ENCODE results near the gene RPS6KA2.
A peak's percentile ranks its signal among the peaks of the same experiment; 100 is the strongest.

RPS6KA2 gene

DNA sequence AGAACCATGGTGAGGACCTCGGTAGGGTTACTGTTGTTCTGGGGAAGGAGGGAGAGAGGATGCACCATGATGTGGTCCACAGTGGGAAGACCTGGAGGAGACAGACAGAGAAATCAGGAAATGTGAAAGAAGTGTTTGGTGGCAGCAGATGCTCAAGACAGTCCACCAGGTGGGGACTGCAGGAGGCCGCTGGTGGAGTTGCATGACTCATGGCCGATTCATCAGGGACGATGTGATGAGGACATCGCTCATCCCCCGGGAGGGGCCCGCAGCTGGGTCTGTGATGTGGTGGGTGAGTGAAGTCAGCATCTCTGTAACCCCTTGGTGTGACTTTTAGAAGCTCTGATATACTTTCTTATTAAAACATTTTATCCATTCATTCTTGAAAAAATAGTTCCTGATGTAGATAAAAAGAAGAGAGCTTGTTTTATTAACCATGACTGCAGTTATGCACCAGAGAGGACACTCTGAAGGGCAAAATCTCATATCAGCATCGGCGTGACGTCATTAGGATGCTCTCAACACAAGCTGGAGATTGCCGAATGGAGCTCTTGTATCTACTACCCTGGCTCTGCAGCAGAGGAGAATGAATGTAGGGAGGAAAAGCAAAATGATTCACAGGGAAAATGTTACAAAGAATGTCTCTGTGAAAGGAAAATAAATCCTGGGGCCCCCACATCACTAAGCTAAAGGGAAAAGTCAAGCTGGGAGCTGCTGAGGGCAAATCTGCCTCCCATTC, 111.8 kb downstream of the RPS6KA2 start:
- H3K4me3 ChIP-seq (ENCODE audit: low read length) = no peak overlapping the region
- TF ChIP-seq, protein P1, sequence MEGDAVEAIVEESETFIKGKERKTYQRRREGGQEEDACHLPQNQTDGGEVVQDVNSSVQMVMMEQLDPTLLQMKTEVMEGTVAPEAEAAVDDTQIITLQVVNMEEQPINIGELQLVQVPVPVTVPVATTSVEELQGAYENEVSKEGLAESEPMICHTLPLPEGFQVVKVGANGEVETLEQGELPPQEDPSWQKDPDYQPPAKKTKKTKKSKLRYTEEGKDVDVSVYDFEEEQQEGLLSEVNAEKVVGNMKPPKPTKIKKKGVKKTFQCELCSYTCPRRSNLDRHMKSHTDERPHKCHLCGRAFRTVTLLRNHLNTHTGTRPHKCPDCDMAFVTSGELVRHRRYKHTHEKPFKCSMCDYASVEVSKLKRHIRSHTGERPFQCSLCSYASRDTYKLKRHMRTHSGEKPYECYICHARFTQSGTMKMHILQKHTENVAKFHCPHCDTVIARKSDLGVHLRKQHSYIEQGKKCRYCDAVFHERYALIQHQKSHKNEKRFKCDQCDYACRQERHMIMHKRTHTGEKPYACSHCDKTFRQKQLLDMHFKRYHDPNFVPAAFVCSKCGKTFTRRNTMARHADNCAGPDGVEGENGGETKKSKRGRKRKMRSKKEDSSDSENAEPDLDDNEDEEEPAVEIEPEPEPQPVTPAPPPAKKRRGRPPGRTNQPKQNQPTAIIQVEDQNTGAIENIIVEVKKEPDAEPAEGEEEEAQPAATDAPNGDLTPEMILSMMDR (conservative IDR thresholded peaks at IDR 0.05; ENCODE audit: low read length) = peak; percentile 60
- peak; percentile 79 for DNase-seq (ENCODE audit: low read depth)

DNA sequence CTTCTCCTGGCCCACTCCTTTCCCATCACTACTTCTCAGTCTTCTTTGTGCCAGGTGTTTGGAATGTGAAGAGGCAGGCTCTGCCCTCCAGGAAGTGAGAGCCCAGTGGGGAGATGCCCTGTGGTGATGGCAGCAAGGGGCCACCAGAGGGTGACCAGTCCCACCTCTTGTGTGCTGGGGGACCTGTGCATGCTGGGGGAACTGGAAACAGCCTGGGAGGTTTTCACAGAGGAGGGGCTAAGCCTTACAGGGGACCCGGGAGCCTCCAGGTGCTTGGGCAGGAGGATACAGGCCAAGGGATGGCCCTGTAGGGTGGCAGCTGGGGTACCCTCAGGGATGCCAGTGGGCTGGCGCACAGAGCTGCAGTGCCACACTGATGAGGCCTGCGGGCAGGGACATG, 112.9 kb downstream of the RPS6KA2 start:
- no peak overlapping the region for H3K4me3 ChIP-seq (ENCODE audit: low read length)
- TF ChIP-seq, protein P1 (conservative IDR thresholded peaks at IDR 0.05; ENCODE audit: low read length) = peak; percentile 17; the same call in 1 of the 2 replicates
- no peak for DNase-seq (ENCODE audit: low read depth)

DNA sequence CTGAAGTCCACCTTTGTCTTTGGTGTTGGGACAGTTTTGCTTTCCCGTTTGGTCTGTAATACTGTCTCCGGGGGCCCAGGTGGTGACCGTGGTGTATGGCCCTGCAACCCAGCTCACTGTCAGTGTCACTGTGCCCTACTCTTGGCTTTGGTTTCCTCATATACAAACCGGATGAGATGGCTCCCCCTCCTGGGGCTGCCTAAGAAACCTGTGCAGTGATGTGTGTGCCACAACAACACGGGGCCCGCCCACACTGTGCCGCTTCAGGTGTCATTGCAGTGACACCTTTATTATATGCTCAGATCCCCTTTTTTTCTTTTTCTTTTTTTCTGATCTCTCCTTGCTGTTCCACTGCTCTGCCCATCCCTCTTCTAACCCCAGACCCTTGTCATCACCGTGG, 114.5 kb downstream of the RPS6KA2 start:
- TF ChIP-seq, protein P1 (conservative IDR thresholded peaks at IDR 0.05; ENCODE audit: low read length) = no peak
- no peak for DNase-seq (ENCODE audit: low read depth)
- H3K4me3 ChIP-seq (ENCODE audit: low read length) = no peak overlapping the region

DNA sequence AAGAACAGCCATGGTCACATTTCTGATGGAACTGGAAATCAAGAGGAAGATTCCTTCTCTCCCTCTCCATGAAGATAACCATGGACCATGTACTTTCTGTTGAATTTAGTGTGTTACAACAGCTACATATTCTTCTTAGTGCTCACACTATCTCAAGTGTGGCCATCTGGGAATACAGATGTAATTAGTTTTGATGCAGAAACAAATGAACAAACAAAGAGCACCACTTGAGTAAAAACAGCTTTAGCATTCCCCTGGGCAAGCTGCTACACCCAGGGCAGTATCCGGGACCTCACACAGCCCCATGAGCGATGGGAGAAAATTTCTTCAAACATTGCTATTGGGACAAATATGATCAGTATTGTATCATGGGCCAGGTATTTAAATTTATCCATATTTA, 115.7 kb downstream of the RPS6KA2 start:
- DNase-seq (ENCODE audit: low read depth) = peak; percentile 23
- H3K4me3 ChIP-seq (ENCODE audit: low read length) = no peak overlapping the region
- TF ChIP-seq, protein P1 (conservative IDR thresholded peaks at IDR 0.05; ENCODE audit: low read length) = no peak

DNA sequence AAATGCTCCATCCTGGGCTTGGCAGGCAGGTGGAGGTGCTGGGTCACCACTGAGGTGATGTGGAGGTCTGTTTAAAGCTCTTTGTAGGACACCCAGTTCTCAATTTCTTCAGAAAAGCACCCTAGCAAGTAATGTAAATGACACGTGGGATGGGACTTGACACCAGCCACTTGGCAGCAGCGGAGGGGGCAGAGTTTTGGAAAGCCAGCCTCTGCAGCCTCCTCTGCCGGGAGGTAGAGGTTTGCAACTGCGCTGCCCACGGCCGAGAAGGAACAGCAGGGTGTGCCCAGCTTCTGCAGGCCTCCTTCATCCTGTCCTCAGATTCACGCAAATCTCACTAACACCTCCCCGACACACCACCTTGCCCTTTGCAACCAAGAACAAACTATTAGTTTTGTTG, 117.9 kb downstream of the RPS6KA2 start:
- no peak overlapping the region for H3K4me3 ChIP-seq (ENCODE audit: low read length)
- TF ChIP-seq, protein P1 (conservative IDR thresholded peaks at IDR 0.05; ENCODE audit: low read length) = no peak
- DNase-seq (ENCODE audit: low read depth) = no peak

DNA sequence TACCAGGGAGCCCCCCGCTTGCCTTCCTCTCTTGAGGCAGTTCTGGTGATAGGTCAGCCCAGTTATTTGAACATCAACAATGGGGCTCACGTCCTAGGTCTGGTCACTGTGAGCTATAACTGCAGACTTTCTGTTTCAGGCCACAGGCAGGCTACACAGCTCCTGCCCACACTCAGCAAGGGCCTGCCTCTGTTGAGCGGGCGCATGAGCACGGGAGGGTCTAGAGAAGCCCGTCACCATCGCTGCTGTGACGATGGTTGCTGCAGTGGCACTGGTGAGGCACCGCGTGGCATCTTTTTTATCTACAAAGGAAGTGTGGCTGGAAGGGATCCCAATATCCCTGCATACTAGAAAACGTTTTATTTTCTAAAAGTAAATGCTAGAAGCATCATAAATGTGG, 118.3 kb downstream of the RPS6KA2 start:
- no peak for DNase-seq (ENCODE audit: low read depth)
- TF ChIP-seq, protein P1 (conservative IDR thresholded peaks at IDR 0.05; ENCODE audit: low read length) = no peak
- H3K4me3 ChIP-seq (ENCODE audit: low read length) = no peak overlapping the region

DNA sequence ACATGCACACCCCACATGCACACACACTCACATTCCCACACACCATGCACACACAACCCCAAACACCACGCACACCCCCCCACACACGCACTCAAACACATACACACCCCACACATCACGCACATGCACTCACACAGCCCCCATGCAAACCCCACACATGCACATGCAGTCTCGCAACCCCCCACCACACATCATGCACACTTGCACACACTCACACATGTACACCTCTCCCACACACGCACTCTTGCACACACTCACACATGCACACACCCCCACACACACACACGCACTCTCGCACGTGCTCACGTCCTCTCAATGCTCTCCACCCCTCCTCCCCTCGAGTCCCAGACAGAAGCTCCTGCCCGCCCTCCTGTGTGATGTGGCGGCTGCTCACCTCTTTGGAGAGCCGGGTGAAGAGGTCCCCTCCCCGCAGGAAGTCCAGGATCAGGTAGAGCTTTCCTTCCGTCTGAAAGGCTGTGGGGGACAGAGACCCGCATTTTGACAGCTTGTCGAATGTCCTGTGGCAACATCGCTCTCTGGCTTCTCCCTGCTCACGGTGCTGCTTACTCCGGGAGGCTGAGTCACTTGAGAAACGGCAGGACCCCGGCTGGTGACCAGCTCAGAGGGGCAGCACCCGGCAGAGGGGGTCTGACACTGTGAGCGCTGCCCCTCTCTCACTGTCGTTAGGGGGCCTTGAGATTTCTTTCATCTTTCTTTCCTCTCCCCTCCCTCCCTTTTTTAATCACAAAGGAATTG, 119.1 kb downstream of the RPS6KA2 start:
- no peak overlapping the region for H3K4me3 ChIP-seq (ENCODE audit: low read length)
- TF ChIP-seq, protein P1 (conservative IDR thresholded peaks at IDR 0.05; ENCODE audit: low read length) = no peak
- no peak for DNase-seq (ENCODE audit: low read depth)

Data from AG10803 (cell line).